Liver (tissue), 9 donors: Measurements from ENCODE around the gene PRICKLE4. TPM values are rescaled to one million over a fixed set of nuclear protein-coding genes. Genes with fewer than 3 reads are reported as not detected.

Source experiments
- DNase-seq: peaks from one replicate; pipeline ENCODE4 v3.0.0-alpha.2; 2017; ENCODE audit warnings: low spot score
- H3K27ac ChIP-seq, 2 donors: one replicate each; pipeline ENCODE4 v1.7.0; 2013; ENCODE audit warnings: inconsistent platforms in 2 of 2, low read length in 2 of 2, control low read depth in 1 of 2, low read depth in 1 of 2, mild to moderate bottlenecking in 1 of 2
- H3K27me3 ChIP-seq, 4 donors: one replicate each; pipeline versions ENCODE4 v1.6.1 to v1.7.0; 2013; ENCODE audit warnings: low read length in 3 of 4, inconsistent platforms in 1 of 4, mild to moderate bottlenecking in 1 of 4, moderate library complexity in 1 of 4; ENCODE audit not compliant: control insufficient read depth in 4 of 4, insufficient read depth in 4 of 4
- H3K36me3 ChIP-seq, 4 donors: one replicate each; pipeline versions ENCODE4 v1.6.1 to v1.7.0; 2013; ENCODE audit warnings: low read length in 3 of 4, mild to moderate bottlenecking in 3 of 4, low read depth in 1 of 4, moderate library complexity in 1 of 4; ENCODE audit not compliant: control insufficient read depth in 4 of 4, insufficient read depth in 3 of 4
- H3K4me1 ChIP-seq, 4 donors: one replicate each; pipeline versions ENCODE4 v1.6.1 to v1.7.0; 2013; ENCODE audit warnings: low read length in 3 of 4, mild to moderate bottlenecking in 3 of 4, moderate library complexity in 1 of 4; ENCODE audit not compliant: control insufficient read depth in 4 of 4, insufficient read depth in 4 of 4
- H3K4me3 ChIP-seq, 3 donors: one replicate each; pipeline versions ENCODE4 v1.6.1 to v1.7.0; 2013; ENCODE audit warnings: low read length in 3 of 3, control low read depth in 1 of 3, low read depth in 1 of 3, mild to moderate bottlenecking in 1 of 3
- H3K9ac ChIP-seq, 2 donors: one replicate each; pipeline ENCODE4 v1.7.0; 2013; ENCODE audit warnings: low read length in 2 of 2, mild to moderate bottlenecking in 2 of 2, moderate library complexity in 2 of 2, control low read depth in 1 of 2, low read depth in 1 of 2
- H3K9me3 ChIP-seq, 4 donors: one replicate each; pipeline versions ENCODE4 v1.6.1 to v1.7.0; 2013; ENCODE audit warnings: low read length in 3 of 4; ENCODE audit not compliant: control insufficient read depth in 4 of 4
- EGR1 ChIP-seq, 2 donors: IDR thresholded peaks; 2 replicates each; pipeline ENCODE4 v1.6.1; 2016 to 2018; ENCODE audit warnings: antibody characterized with exemption in 2 of 2, low read depth in 2 of 2
- FOXA1 ChIP-seq: IDR thresholded peaks from 2 replicates; pipeline ENCODE4 v1.6.1; 2016; ENCODE audit warnings: antibody characterized with exemption
- FOXA2 ChIP-seq: IDR thresholded peaks from 2 replicates; pipeline ENCODE4 v1.6.1; 2016; ENCODE audit warnings: antibody characterized with exemption
- GABPA ChIP-seq, 2 donors: IDR thresholded peaks in 1 of 2; conservative IDR thresholded peaks in 1 of 2; 2 replicates each; pipeline ENCODE4 v1.6.1; 2016; ENCODE audit warnings: antibody characterized with exemption in 2 of 2, mild to moderate bottlenecking in 1 of 2, moderate library complexity in 1 of 2
- HNF4A ChIP-seq, 2 donors: conservative IDR thresholded peaks; 2 replicates each; pipeline ENCODE4 v1.6.1; 2016; ENCODE audit warnings: antibody characterized with exemption in 2 of 2, mild to moderate bottlenecking in 2 of 2
- HNF4G ChIP-seq: IDR thresholded peaks from 2 replicates; pipeline ENCODE4 v1.6.1; 2016; ENCODE audit warnings: antibody characterized with exemption
- JUND ChIP-seq, 2 donors: IDR thresholded peaks; 2 replicates each; pipeline ENCODE4 v1.6.1; 2016; ENCODE audit warnings: antibody characterized with exemption in 2 of 2
- NR2F2 ChIP-seq: IDR thresholded peaks from 2 replicates; pipeline ENCODE4 v1.6.1; 2016; ENCODE audit warnings: antibody characterized with exemption
- RAD21 ChIP-seq, 2 donors: IDR thresholded peaks; 2 replicates each; pipeline ENCODE4 v1.6.1; 2016; ENCODE audit warnings: antibody characterized with exemption in 2 of 2, mild to moderate bottlenecking in 2 of 2
- RXRA ChIP-seq, 2 donors: IDR thresholded peaks; 2 replicates each; pipeline ENCODE4 v1.6.1; 2017 to 2018; ENCODE audit warnings: antibody characterized with exemption in 2 of 2, mild to moderate bottlenecking in 1 of 2
- SP1 ChIP-seq: IDR thresholded peaks from 2 replicates; pipeline ENCODE4 v1.6.1; 2018; ENCODE audit warnings: antibody characterized with exemption, mild to moderate bottlenecking
- TAF1 ChIP-seq: conservative IDR thresholded peaks from 2 replicates; pipeline ENCODE4 v1.6.1; 2016; ENCODE audit warnings: antibody characterized with exemption, mild to moderate bottlenecking
- YY1 ChIP-seq: IDR thresholded peaks from 2 replicates; pipeline ENCODE4 v1.6.1; 2016; ENCODE audit warnings: antibody characterized with exemption, mild to moderate bottlenecking
- WGBS: extraction: QIAGEN DNeasy Blood & Tissue Kit; methylation state at CpG from one replicate; pipeline ENCODE4 v1.1.7; 2013; 5-methylcytosine and 5-hydroxymethylcytosine counted together
- polyA plus RNA-seq, 2 donors: library from polyadenylated mRNA; stranded (reverse) in 1 of 2; unstranded in 1 of 2; fragments of 200-250 nt in 1 of 2; fragments of >200 nt in 1 of 2; fragmentation: Nextera tagmentation in 1 of 2; extraction: Ambion mirVana in 1 of 2; gene quantifications; one replicate each; pipeline versions ENCODE4 v1.2.1 to v1.2.3, GENCODE V29; 2013 to 2015
- total RNA-seq, 2 donors: library from RNA; depleted of rRNA; stranded (reverse); fragments of >200 nt; gene quantifications; one replicate each; pipeline ENCODE4 v1.2.3, GENCODE V29; 2014
- TF ChIP-seq, protein P1 (sequence below): fragments of 150-350 bp; IDR thresholded peaks from 2 replicates; pipeline ENCODE4 v1.5.1; 2017; ENCODE audit warnings: improper control_type of control experiment, low read depth, low read length; ENCODE audit not compliant: missing input control
- TF ChIP-seq, protein P2 (sequence below): IDR thresholded peaks from 2 replicates; pipeline ENCODE4 v1.6.1; 2016; ENCODE audit warnings: antibody characterized with exemption, mild to moderate bottlenecking
- TF ChIP-seq, protein P3 (sequence below): IDR thresholded peaks from 2 replicates; pipeline ENCODE4 v1.6.1; 2016; ENCODE audit warnings: antibody characterized with exemption
- TF ChIP-seq, protein P4 (sequence below): IDR thresholded peaks from 2 replicates; pipeline ENCODE4 v1.6.1; 2016; ENCODE audit warnings: antibody characterized with exemption
- donor health status: healthy.
- donor health status: healthy.
- donor health status: healthy.
- donor health status: healthy.
- donor health status: healthy.

The PRICKLE4 gene
- total and polyA plus RNA-seq, 4 donors, result 0.37 to 1.4 (median 0.98) TPM; not detected in 1

DNA sequence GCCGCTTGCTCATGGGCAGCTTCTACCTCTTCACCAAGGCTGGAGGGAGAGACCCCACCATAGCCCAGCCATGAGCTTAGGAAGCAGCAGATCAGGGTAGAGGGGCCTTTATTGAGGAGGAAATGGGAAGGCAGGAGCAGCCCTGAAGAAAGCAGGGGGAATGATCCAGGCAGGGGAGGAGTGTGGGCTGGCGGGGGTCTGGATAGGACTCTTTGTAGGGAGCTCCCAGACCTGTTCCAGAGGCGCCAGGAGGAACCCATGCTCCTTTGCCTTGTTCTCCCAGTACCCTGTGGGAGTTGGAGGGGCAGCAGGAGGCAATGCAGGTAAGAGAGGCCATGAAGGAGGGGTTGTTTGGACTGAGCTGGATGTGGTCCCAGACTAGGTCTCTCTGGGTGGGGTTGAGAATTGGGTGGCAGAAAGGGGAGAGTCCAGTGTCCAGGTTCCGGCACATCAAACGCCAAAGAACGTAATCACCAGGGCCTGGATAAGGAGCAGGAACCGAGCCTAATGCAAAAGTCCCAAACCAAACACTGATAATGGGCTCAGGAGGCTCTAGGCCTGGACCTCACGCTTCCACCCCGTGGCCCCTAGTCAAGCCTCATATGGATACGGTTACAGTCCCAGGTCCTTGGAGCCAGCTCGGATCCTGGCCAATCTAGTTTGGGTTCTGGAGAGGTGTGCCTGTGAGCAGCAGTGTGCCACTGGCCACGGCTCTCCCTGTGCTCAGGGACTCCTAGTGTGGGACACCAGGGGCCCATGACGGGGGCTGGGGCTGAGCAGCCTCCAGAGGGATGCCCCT, 21.3 kb upstream of the PRICKLE4 start:
- Histone ChIP-seq H3K4me1 (no peaks in the 10 kb centered on the region), H3K27me3 (no peaks in the 10 kb centered on the region), H3K9me3 (no peaks in the 10 kb centered on the region), H3K36me3 (no peaks in the 10 kb centered on the region), H3K27ac (no peak overlapping the region), H3K9ac (no peak overlapping the region), H3K4me3 (no peak overlapping the region)
- TF ChIP-seq GABPA (IDR thresholded peaks at IDR 0.05 in 1 of 2, conservative IDR thresholded peaks at IDR 0.05 in 1 of 2) (no peak), HNF4G (no peak), TAF1 (no peak), YY1 (no peak), JUND (IDR thresholded peaks at IDR 0.05) (no peak), NR2F2 (no peak), EGR1 (IDR thresholded peaks at IDR 0.05; ENCODE audit: low read depth in 2 of 2) (no peak), HNF4A (conservative IDR thresholded peaks at IDR 0.05) (no peak), RAD21 (IDR thresholded peaks at IDR 0.05) (no peak), FOXA1 (no peak), FOXA2 (no peak)
- TF ChIP-seq, protein P1, sequence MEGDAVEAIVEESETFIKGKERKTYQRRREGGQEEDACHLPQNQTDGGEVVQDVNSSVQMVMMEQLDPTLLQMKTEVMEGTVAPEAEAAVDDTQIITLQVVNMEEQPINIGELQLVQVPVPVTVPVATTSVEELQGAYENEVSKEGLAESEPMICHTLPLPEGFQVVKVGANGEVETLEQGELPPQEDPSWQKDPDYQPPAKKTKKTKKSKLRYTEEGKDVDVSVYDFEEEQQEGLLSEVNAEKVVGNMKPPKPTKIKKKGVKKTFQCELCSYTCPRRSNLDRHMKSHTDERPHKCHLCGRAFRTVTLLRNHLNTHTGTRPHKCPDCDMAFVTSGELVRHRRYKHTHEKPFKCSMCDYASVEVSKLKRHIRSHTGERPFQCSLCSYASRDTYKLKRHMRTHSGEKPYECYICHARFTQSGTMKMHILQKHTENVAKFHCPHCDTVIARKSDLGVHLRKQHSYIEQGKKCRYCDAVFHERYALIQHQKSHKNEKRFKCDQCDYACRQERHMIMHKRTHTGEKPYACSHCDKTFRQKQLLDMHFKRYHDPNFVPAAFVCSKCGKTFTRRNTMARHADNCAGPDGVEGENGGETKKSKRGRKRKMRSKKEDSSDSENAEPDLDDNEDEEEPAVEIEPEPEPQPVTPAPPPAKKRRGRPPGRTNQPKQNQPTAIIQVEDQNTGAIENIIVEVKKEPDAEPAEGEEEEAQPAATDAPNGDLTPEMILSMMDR, result no peak
- TF ChIP-seq, protein P2, sequence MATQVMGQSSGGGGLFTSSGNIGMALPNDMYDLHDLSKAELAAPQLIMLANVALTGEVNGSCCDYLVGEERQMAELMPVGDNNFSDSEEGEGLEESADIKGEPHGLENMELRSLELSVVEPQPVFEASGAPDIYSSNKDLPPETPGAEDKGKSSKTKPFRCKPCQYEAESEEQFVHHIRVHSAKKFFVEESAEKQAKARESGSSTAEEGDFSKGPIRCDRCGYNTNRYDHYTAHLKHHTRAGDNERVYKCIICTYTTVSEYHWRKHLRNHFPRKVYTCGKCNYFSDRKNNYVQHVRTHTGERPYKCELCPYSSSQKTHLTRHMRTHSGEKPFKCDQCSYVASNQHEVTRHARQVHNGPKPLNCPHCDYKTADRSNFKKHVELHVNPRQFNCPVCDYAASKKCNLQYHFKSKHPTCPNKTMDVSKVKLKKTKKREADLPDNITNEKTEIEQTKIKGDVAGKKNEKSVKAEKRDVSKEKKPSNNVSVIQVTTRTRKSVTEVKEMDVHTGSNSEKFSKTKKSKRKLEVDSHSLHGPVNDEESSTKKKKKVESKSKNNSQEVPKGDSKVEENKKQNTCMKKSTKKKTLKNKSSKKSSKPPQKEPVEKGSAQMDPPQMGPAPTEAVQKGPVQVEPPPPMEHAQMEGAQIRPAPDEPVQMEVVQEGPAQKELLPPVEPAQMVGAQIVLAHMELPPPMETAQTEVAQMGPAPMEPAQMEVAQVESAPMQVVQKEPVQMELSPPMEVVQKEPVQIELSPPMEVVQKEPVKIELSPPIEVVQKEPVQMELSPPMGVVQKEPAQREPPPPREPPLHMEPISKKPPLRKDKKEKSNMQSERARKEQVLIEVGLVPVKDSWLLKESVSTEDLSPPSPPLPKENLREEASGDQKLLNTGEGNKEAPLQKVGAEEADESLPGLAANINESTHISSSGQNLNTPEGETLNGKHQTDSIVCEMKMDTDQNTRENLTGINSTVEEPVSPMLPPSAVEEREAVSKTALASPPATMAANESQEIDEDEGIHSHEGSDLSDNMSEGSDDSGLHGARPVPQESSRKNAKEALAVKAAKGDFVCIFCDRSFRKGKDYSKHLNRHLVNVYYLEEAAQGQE, result no peak
- TF ChIP-seq, protein P3, sequence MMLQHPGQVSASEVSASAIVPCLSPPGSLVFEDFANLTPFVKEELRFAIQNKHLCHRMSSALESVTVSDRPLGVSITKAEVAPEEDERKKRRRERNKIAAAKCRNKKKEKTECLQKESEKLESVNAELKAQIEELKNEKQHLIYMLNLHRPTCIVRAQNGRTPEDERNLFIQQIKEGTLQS, result no peak
- 90% methylated on average over 13 of the region's 13 CpGs for WGBS
- DNase-seq, result no peak

DNA sequence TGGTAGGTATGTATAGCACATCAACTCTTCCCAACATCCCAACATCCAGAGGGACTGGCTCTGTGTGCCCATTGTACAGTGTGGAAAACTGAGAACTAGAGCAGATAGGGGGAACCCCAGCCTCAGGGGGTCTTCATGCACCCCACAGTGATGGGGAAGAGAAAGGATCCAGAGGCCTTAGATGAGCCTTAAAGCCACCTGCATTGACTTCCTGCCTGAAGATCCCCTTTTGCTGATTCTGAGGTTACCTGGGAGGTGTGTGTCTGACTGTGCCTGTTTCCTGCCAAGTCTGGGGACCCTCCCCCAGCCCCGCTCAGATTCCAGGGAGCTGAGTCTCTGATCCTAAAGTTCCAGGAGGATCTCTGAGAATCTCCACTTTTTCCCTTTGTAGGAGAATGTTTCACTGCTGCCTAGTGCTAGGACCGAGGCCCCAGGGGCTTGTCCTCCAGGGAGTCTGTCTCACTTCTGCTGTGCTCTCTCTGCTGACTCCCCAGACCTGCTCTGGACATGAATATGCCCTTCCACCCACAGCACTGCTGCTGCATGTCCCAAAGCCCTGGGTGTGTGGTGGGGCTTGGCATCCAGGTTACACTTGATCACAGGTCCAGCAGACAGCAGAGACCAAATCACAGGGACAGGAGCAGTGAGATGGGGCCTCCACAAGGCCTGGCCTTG, 20.5 kb upstream of the PRICKLE4 start:
- no peak overlapping the region for H3K27ac ChIP-seq
- H3K36me3 ChIP-seq, result no peaks in the 10 kb centered on the region
- no peak for DNase-seq
- no peak overlapping the region for H3K9ac ChIP-seq
- H3K27me3 ChIP-seq, result no peaks in the 10 kb centered on the region
- H3K9me3 ChIP-seq, result no peaks in the 10 kb centered on the region
- no peaks in the 10 kb centered on the region for H3K4me1 ChIP-seq
- no peak overlapping the region for H3K4me3 ChIP-seq
- 83% methylated on average over 2 of the region's 2 CpGs for WGBS
- no peak for TF ChIP-seq RAD21 (IDR thresholded peaks at IDR 0.05)
- no peak for TF ChIP-seq TAF1
- no peak for TF ChIP-seq YY1
- TF ChIP-seq, protein P1, result no peak
- TF ChIP-seq, protein P3, result no peak
- no peak for TF ChIP-seq HNF4G
- no peak for TF ChIP-seq EGR1 (IDR thresholded peaks at IDR 0.05; ENCODE audit: low read depth in 2 of 2)
- TF ChIP-seq FOXA2, result no peak
- no peak for TF ChIP-seq RXRA (IDR thresholded peaks at IDR 0.05)
- TF ChIP-seq SP1, result no peak
- TF ChIP-seq, protein P4, sequence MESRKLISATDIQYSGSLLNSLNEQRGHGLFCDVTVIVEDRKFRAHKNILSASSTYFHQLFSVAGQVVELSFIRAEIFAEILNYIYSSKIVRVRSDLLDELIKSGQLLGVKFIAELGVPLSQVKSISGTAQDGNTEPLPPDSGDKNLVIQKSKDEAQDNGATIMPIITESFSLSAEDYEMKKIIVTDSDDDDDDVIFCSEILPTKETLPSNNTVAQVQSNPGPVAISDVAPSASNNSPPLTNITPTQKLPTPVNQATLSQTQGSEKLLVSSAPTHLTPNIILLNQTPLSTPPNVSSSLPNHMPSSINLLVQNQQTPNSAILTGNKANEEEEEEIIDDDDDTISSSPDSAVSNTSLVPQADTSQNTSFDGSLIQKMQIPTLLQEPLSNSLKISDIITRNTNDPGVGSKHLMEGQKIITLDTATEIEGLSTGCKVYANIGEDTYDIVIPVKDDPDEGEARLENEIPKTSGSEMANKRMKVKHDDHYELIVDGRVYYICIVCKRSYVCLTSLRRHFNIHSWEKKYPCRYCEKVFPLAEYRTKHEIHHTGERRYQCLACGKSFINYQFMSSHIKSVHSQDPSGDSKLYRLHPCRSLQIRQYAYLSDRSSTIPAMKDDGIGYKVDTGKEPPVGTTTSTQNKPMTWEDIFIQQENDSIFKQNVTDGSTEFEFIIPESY, result no peak
- no peak for TF ChIP-seq GABPA (IDR thresholded peaks at IDR 0.05 in 1 of 2, conservative IDR thresholded peaks at IDR 0.05 in 1 of 2)
